Upper lobe of left lung (tissue), 4 donors: ENCODE results near the gene DBF4B.

Experiments used
- CTCF ChIP-seq, 6 experiments: fragments of 450-650 bp in 4 of 6; fragments of 200-600 bp in 2 of 6; sonication (generic) in 2 of 6; IDR thresholded peaks; one replicate each; pipeline ENCODE4 v1.5.1; 2016 to 2019; ENCODE audit warnings: antibody characterized with exemption in 6 of 6
- EP300 ChIP-seq, 4 donors: sonication (generic); formaldehyde crosslinking; IDR thresholded peaks; one replicate each; pipeline ENCODE4 v1.5.1; 2017; ENCODE audit warnings: antibody characterized with exemption in 4 of 4, control low read depth in 2 of 4
- POLR2A ChIP-seq, 4 donors: fragments of 450-650 bp; IDR thresholded peaks; one replicate each; pipeline ENCODE4 v1.5.1; 2016 to 2017; ENCODE audit warnings: antibody characterized with exemption in 4 of 4, mild to moderate bottlenecking in 2 of 4
- POLR2AphosphoS5 ChIP-seq, 2 donors: sonication (generic); formaldehyde crosslinking; IDR thresholded peaks; one replicate each; pipeline ENCODE4 v1.5.1; 2017; ENCODE audit warnings: antibody characterized with exemption in 2 of 2

- no peak for TF ChIP-seq POLR2AphosphoS5 (IDR thresholded peaks at IDR 0.05)
- no peak for TF ChIP-seq CTCF (IDR thresholded peaks at IDR 0.05)
- TF ChIP-seq POLR2A (IDR thresholded peaks at IDR 0.05): no peak
- no peak for TF ChIP-seq EP300 (IDR thresholded peaks at IDR 0.05)
Observed at GRCh38 chr17:44733753-44734152, 25.3 kb downstream of the DBF4B start.
